CD4-positive, alpha-beta T cell (primary cell): Measurements from ENCODE around the gene ADAMTS19. TPM values are rescaled to one million over a fixed set of nuclear protein-coding genes. Genes with fewer than 3 reads are reported as not detected.

Source experiments
- ATAC-seq: fragments of 200-7000 bp; cut with Tn5 transposase; one replicate; pipeline ENCODE4 v1.10.0; 2022; ENCODE audit warnings: mild to moderate bottlenecking; ENCODE audit not compliant: poor library complexity
- CTCF ChIA-PET: fragments of 350-600 bp; sonication (Branson Sonifier 250); formaldehyde crosslinking; loops from one replicate; lab custom pipeline; 2021; ENCODE audit warnings: antibody characterized with exemption, inconsistent platforms; lab: Charles Lee
- POLR2A ChIA-PET: fragments of 350-600 bp; sonication (Branson Sonifier 250); formaldehyde crosslinking; loops from one replicate; lab custom pipeline; 2021; ENCODE audit warnings: antibody characterized with exemption, inconsistent platforms; lab: Charles Lee
- DNase-seq, 14 experiments: peaks; one replicate each; pipeline ENCODE4 v3.0.0-alpha.2; 2013 to 2020; ENCODE audit warnings: mixed read lengths in 2 of 14
- H3K27ac ChIP-seq, 2 donors: one replicate each; pipeline versions ENCODE4 v1.5.1 to v1.7.0; 2013; ENCODE audit warnings: low read length in 2 of 2, low read depth in 1 of 2, mild to moderate bottlenecking in 1 of 2
- H3K27me3 ChIP-seq, 2 experiments: 1 replicate in 1 of 2; 2 replicates in 1 of 2; pipeline versions ENCODE4 v1.6.1 to v1.7.0; 2013; ENCODE audit warnings: low read length in 2 of 2, control low read depth in 1 of 2, mild to moderate bottlenecking in 1 of 2, moderate library complexity in 1 of 2; ENCODE audit not compliant: insufficient read depth in 2 of 2, control insufficient read depth in 1 of 2
- H3K36me3 ChIP-seq: one replicate; pipeline ENCODE4 v1.6.1; 2013; ENCODE audit warnings: low read length, control low read depth; ENCODE audit not compliant: insufficient read depth
- H3K4me1 ChIP-seq: one replicate; pipeline ENCODE4 v1.6.1; 2013; ENCODE audit warnings: low read length, control low read depth; ENCODE audit not compliant: insufficient read depth
- H3K4me3 ChIP-seq: one replicate; pipeline ENCODE4 v1.5.1; 2013; ENCODE audit warnings: mild to moderate bottlenecking, low read length, moderate library complexity
- H3K9me3 ChIP-seq, 2 experiments: 1 replicate in 1 of 2; 2 replicates in 1 of 2; pipeline versions ENCODE4 v1.6.1 to v1.7.0; 2013; ENCODE audit warnings: low read length in 2 of 2, mild to moderate bottlenecking in 2 of 2, control low read depth in 1 of 2, moderate library complexity in 1 of 2; ENCODE audit not compliant: control insufficient read depth in 1 of 2, insufficient read depth in 1 of 2
- H3K27ac Mint-ChIP-seq: one replicate; pipeline ENCODE4 v1.8.0; 2020; ENCODE audit warnings: mixed read lengths
- H3K27me3 Mint-ChIP-seq: one replicate; pipeline ENCODE4 v1.8.0; 2021; ENCODE audit warnings: mixed read lengths
- H3K36me3 Mint-ChIP-seq: one replicate; pipeline ENCODE4 v1.8.0; 2021; ENCODE audit warnings: low read depth, mixed read lengths
- H3K4me1 Mint-ChIP-seq: one replicate; pipeline ENCODE4 v1.8.0; 2021; ENCODE audit warnings: low read depth, mixed read lengths
- H3K4me3 Mint-ChIP-seq: one replicate; pipeline ENCODE4 v1.8.0; 2020; ENCODE audit warnings: mild to moderate bottlenecking, mixed read lengths
- H3K9me3 Mint-ChIP-seq: one replicate; pipeline ENCODE4 v1.8.0; 2020; ENCODE audit warnings: mixed read lengths
- CTCF ChIP-seq: fragments of 200-600 bp; IDR thresholded peaks from one replicate; pipeline ENCODE4 v1.8.0; 2022; ENCODE audit warnings: antibody characterized with exemption, mild to moderate bottlenecking
- intact Hi-C, 2 experiments: fragments of 100-400 bp; cut with DNase I in 1 of 2; cut with micrococcal nuclease in 1 of 2; formaldehyde crosslinking; loops; one replicate each; pipeline versions ENCODE4 v1.15.1 to v1.9.0; 2023 to 2025; cut with DNase I, micrococcal nuclease
- total RNA-seq, 174 experiments: library from RNA in 2 of 174; stranded (reverse) in 2 of 174; gene quantifications; one replicate each; pipeline ENCODE4 v1.2.3 and lab custom pipeline; 2021 to 2026

Gene ADAMTS19
- total RNA-seq, 2 experiments from 2014 or later = not detected

DNA sequence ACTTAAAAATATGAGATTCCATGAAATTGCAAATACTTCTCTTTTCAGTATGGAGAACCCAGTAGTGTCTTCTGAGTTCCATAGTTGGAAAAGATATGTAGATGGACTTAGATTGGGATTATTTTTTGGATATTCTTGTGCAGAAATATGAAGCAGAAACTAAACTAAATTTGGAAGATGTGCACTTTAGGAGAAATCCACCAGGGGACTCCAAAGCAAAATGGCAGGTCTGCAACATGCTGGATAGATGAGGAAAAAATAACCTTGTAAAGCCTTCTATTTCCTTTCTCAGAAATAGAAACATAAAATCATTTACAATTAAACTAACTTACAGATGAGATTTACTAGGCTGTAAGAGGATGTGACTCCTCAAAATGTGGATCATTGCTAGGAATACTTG is 238.6 kb downstream of the ADAMTS19 start:
- no peaks in the 10 kb centered on the region for H3K9me3 ChIP-seq
- H3K36me3 Mint-ChIP-seq = no peaks in the 10 kb centered on the region
- ChIA-PET CTCF (no interaction called here), POLR2A (no interaction called here)
- H3K27me3 Mint-ChIP-seq = no peaks in the 10 kb centered on the region
- H3K36me3 ChIP-seq = no peaks in the 10 kb centered on the region
- no peaks in the 10 kb centered on the region for H3K4me1 ChIP-seq
- no peak overlapping the region for H3K27ac ChIP-seq
- no peak for TF ChIP-seq CTCF
- H3K27me3 ChIP-seq = no peaks in the 10 kb centered on the region
- no peak overlapping the region for H3K27ac Mint-ChIP-seq
- H3K4me3 ChIP-seq = no peak overlapping the region
- no peaks in the 10 kb centered on the region for H3K9me3 Mint-ChIP-seq
- ATAC-seq (no peak), DNase-seq (no peak)
- H3K4me1 Mint-ChIP-seq = no peaks in the 10 kb centered on the region
- H3K4me3 Mint-ChIP-seq = no peak overlapping the region
- intact Hi-C loops = no loop called here

GRCh38 chr5:129716235-129716634 is 256.1 kb downstream of the ADAMTS19 start:
- intact Hi-C loops = no loop called here
- H3K27ac Mint-ChIP-seq = no peak overlapping the region
- no peaks in the 10 kb centered on the region for H3K27me3 Mint-ChIP-seq
- no peaks in the 10 kb centered on the region for H3K4me1 Mint-ChIP-seq
- Histone ChIP-seq H3K4me3 (no peak overlapping the region), H3K9me3 (no peaks in the 10 kb centered on the region), H3K36me3 (no peaks in the 10 kb centered on the region), H3K27me3 (no peaks in the 10 kb centered on the region), H3K4me1 (no peaks in the 10 kb centered on the region), H3K27ac (no peak overlapping the region)
- DNase-seq (no peak), ATAC-seq (no peak)
- POLR2A ChIA-PET = no interaction called here
- H3K36me3 Mint-ChIP-seq = no peaks in the 10 kb centered on the region
- no peak overlapping the region for H3K4me3 Mint-ChIP-seq
- no peak for TF ChIP-seq CTCF
- CTCF ChIA-PET = no interaction called here
- H3K9me3 Mint-ChIP-seq = no peaks in the 10 kb centered on the region

- no peaks in the 10 kb centered on the region for H3K36me3 Mint-ChIP-seq
- H3K27me3 ChIP-seq = no peaks in the 10 kb centered on the region
- no peak for DNase-seq
- no peak overlapping the region for H3K27ac ChIP-seq
- no peaks in the 10 kb centered on the region for H3K9me3 ChIP-seq
- no peak for TF ChIP-seq CTCF
- no peak overlapping the region for H3K27ac Mint-ChIP-seq
- no peaks in the 10 kb centered on the region for H3K9me3 Mint-ChIP-seq
- no peaks in the 10 kb centered on the region for H3K4me1 Mint-ChIP-seq
- H3K27me3 Mint-ChIP-seq = no peaks in the 10 kb centered on the region
- ChIA-PET CTCF (no interaction called here), POLR2A (no interaction called here)
- H3K4me3 ChIP-seq = no peak overlapping the region
- intact Hi-C loops = no loop called here
- no peak for ATAC-seq
- no peaks in the 10 kb centered on the region for H3K4me1 ChIP-seq
- H3K4me3 Mint-ChIP-seq = no peak overlapping the region
- H3K36me3 ChIP-seq = no peaks in the 10 kb centered on the region
Observed at GRCh38 chr5:129716651-129717050, 256.6 kb downstream of the ADAMTS19 start.
